AG08395 (cell line): ENCODE data around the gene P2RX6.

Experiments used
- DNase-seq: peaks from one replicate; pipeline ENCODE4 v3.0.0; 2012; ENCODE audit warnings: mixed read lengths, low spot score

Gene P2RX6

GRCh38 chr22:21075516-21076138 lies 60.7 kb downstream of the P2RX6 start:
- DNase-seq: no peak

GRCh38 chr22:21076912-21077625 lies 62.1 kb downstream of the P2RX6 start:
- DNase-seq: no peak
